WERI-Rb-1 (cell line): ENCODE data around the gene CTDSPL2.

ENCODE experiments used
- DNase-seq: peaks from one replicate; pipeline ENCODE4 v3.0.0-alpha.2; 2020
- H3K27ac ChIP-seq: fragments of 250-450 bp; sonication (Bioruptor Pico); 2 replicates; pipeline ENCODE4 v1.5.1; 2020; ENCODE audit warnings: mild to moderate bottlenecking, moderate library complexity
- H3K27me3 ChIP-seq: fragments of 250-450 bp; sonication (Bioruptor Pico); 2 replicates; pipeline ENCODE4 v1.5.1; 2021; ENCODE audit warnings: mild to moderate bottlenecking, low read depth, moderate library complexity; ENCODE audit not compliant: insufficient read depth, severe bottlenecking
- H3K36me3 ChIP-seq: fragments of 250-450 bp; sonication (Bioruptor Pico); 2 replicates; pipeline ENCODE4 v1.5.1; 2020; ENCODE audit warnings: mild to moderate bottlenecking, moderate library complexity
- H3K4me3 ChIP-seq: 2 replicates; pipeline ENCODE4 v1.5.1; 2011; ENCODE audit warnings: low read depth, mild to moderate bottlenecking, control low read depth, low read length
- H3K9me3 ChIP-seq: fragments of 250-450 bp; sonication (Bioruptor Pico); 2 replicates; pipeline ENCODE4 v1.5.1; 2021; ENCODE audit warnings: mild to moderate bottlenecking, moderate library complexity; ENCODE audit not compliant: severe bottlenecking
- TF ChIP-seq, protein P1 (sequence below): IDR thresholded peaks from 2 replicates; pipeline ENCODE4 v1.5.1; 2011; ENCODE audit warnings: low read depth, mild to moderate bottlenecking, control low read depth, inconsistent platforms, low read length

Gene CTDSPL2

GRCh38 chr15:44490622-44491021, 63.2 kb downstream of the CTDSPL2 start:
- no peak for DNase-seq
- Histone ChIP-seq H3K9me3 (no peaks in the 10 kb centered on the region), H3K36me3 (peaks cover 72% of the 10 kb centered on the region), H3K27ac (no peak overlapping the region), H3K27me3 (no peaks in the 10 kb centered on the region), H3K4me3 (no peak overlapping the region)
- TF ChIP-seq, protein P1, sequence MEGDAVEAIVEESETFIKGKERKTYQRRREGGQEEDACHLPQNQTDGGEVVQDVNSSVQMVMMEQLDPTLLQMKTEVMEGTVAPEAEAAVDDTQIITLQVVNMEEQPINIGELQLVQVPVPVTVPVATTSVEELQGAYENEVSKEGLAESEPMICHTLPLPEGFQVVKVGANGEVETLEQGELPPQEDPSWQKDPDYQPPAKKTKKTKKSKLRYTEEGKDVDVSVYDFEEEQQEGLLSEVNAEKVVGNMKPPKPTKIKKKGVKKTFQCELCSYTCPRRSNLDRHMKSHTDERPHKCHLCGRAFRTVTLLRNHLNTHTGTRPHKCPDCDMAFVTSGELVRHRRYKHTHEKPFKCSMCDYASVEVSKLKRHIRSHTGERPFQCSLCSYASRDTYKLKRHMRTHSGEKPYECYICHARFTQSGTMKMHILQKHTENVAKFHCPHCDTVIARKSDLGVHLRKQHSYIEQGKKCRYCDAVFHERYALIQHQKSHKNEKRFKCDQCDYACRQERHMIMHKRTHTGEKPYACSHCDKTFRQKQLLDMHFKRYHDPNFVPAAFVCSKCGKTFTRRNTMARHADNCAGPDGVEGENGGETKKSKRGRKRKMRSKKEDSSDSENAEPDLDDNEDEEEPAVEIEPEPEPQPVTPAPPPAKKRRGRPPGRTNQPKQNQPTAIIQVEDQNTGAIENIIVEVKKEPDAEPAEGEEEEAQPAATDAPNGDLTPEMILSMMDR: no peak

DNA sequence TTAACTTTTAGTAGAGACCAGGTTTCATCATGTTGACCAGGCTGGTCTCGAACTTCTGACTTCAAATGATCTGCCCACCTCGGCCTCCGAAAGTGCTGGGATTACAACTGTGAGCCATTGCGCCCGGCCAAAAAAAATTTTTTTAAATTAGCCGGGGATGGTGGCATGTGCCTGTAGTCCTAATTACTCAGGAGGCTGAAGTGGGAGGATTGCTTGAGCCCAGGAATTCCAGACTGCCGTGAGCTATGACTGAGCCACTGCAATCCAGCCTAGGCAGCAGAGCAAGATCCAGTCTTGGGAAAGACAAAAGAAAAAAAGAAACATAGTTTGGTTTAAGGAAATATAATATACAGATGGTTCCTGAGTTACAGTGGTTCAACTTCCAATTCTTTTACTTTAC, 64.6 kb downstream of the CTDSPL2 start:
- no peaks in the 10 kb centered on the region for H3K9me3 ChIP-seq
- H3K27me3 ChIP-seq: no peaks in the 10 kb centered on the region
- H3K27ac ChIP-seq: no peak overlapping the region
- no peak for DNase-seq
- no peak overlapping the region for H3K4me3 ChIP-seq
- peaks cover 69% of the 10 kb centered on the region for H3K36me3 ChIP-seq
- TF ChIP-seq, protein P1: no peak

DNA sequence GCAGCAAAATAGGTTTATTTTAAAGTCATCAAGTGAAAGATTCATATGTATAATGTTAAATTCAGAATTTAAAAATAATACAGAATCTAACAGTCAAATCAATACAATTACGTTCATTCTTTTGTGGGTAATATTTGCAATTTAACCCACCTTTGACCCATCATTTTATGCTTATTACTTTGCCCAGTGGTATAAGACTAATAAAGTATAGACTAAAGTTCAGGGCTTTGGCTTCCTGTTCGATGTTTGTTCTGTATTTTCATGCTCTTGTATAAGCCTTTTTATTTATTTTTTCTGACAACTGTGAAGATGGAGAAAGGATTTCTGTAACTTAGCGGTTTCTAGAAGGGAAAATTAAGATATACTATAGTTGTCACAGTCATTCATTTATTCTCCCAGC, 65.2 kb downstream of the CTDSPL2 start:
- H3K9me3 ChIP-seq: no peaks in the 10 kb centered on the region
- no peak overlapping the region for H3K27ac ChIP-seq
- H3K4me3 ChIP-seq: no peak overlapping the region
- no peak for DNase-seq
- TF ChIP-seq, protein P1: no peak
- H3K36me3 ChIP-seq: peaks cover 69% of the 10 kb centered on the region
- no peaks in the 10 kb centered on the region for H3K27me3 ChIP-seq

DNA sequence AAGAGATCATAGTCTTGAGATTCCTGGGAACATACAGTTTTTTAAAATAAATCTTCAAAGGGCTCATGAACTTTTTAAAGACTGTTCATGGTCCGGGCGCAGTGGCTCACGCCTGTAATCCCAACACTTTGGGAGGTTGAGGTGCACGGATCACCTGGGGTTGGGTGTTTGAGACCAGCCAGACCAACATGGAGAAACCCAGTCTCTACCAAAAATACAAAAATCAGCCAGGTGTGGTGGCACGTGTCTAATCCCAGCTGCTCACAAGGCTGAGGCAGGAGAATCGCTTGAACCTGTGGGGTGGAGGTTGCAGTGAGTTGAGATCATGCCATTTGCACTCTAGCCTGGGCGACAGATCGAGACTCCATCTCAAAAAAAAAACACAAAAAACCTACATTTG, 68.1 kb downstream of the CTDSPL2 start:
- no peak overlapping the region for H3K4me3 ChIP-seq
- H3K9me3 ChIP-seq: no peaks in the 10 kb centered on the region
- no peak for DNase-seq
- H3K36me3 ChIP-seq: peaks cover 67% of the 10 kb centered on the region
- H3K27ac ChIP-seq: no peak overlapping the region
- TF ChIP-seq, protein P1: no peak
- H3K27me3 ChIP-seq: no peaks in the 10 kb centered on the region

- H3K27ac ChIP-seq: no peak overlapping the region
- DNase-seq: no peak
- TF ChIP-seq, protein P1: no peak
- H3K4me3 ChIP-seq: no peak overlapping the region
- H3K36me3 ChIP-seq: peaks cover 70% of the 10 kb centered on the region
- no peaks in the 10 kb centered on the region for H3K9me3 ChIP-seq
- H3K27me3 ChIP-seq: no peaks in the 10 kb centered on the region
Observed at GRCh38 chr15:44500555-44500954, 73.1 kb downstream of the CTDSPL2 start.

GRCh38 chr15:44501768-44502366, 74.4 kb downstream of the CTDSPL2 start:
- H3K9me3 ChIP-seq: no peaks in the 10 kb centered on the region
- no peak for DNase-seq
- no peak overlapping the region for H3K4me3 ChIP-seq
- peaks cover 62% of the 10 kb centered on the region for H3K36me3 ChIP-seq
- no peaks in the 10 kb centered on the region for H3K27me3 ChIP-seq
- no peak overlapping the region for H3K27ac ChIP-seq
- TF ChIP-seq, protein P1: peak; percentile 18; the same call in 1 of the 2 replicates
